Left ventricle myocardium inferior (tissue), 1 donor: ENCODE measurements around the gene SLC10A7. TPM values are rescaled to one million over a fixed set of nuclear protein-coding genes. Genes with fewer than 3 reads are reported as not detected.

Experiments
- DNase-seq: peaks from one replicate; pipeline ENCODE4 v3.0.0-alpha.2; 2020
- H3K27ac ChIP-seq: fragments of 200-600 bp; replicated peaks from 2 replicates; pipeline ENCODE4 v1.8.0; 2021
- H3K27me3 ChIP-seq: fragments of 200-600 bp; 2 replicates; pipeline ENCODE4 v1.8.0; 2021; ENCODE audit warnings: low read depth
- H3K36me3 ChIP-seq: fragments of 200-600 bp; 2 replicates; pipeline ENCODE4 v1.8.0; 2021
- H3K4me1 ChIP-seq: fragments of 200-600 bp; 2 replicates; pipeline ENCODE4 v1.8.0; 2021
- H3K4me3 ChIP-seq: fragments of 200-600 bp; 2 replicates; pipeline ENCODE4 v1.8.0; 2021; ENCODE audit warnings: mild to moderate bottlenecking, moderate library complexity
- H3K9me3 ChIP-seq: fragments of 200-600 bp; replicated peaks from 2 replicates; pipeline ENCODE4 v1.8.0; 2021
- CTCF ChIP-seq: fragments of 200-600 bp; IDR thresholded peaks from 2 replicates; pipeline ENCODE4 v1.8.0; 2021; ENCODE audit warnings: antibody characterized with exemption, mild to moderate bottlenecking, borderline replicate concordance
- intact Hi-C: fragments of 100-400 bp; cut with micrococcal nuclease; formaldehyde crosslinking; loops from one replicate; pipeline ENCODE4 v1.11.0; 2022
- total RNA-seq: library from RNA; stranded (reverse); fragmentation: NEBNext Ultra II Directional; extraction: Animal tissue kit (Norgen Biotek cat#: 25700); gene quantifications from one replicate; pipeline ENCODE4 v1.2.1, GENCODE V29; 2021
- donor health status: DM: no; HTN: yes; CAD: no; lungs with severe emphysema.

SLC10A7 gene
- total RNA-seq, 1 donor from 2014 or later: 4.3 TPM

GRCh38 chr4:146271466-146271865 lies 250.3 kb downstream of the SLC10A7 start:
- TF ChIP-seq CTCF: no peak
- DNase-seq: no peak
- Histone ChIP-seq H3K27me3 (no peaks in the 10 kb centered on the region), H3K27ac (no peak overlapping the region), H3K36me3 (no peaks in the 10 kb centered on the region), H3K4me3 (no peak overlapping the region), H3K4me1 (peaks cover 4% of the 10 kb centered on the region), H3K9me3 (no peaks in the 10 kb centered on the region)
- intact Hi-C loops: no loop called here

GRCh38 chr4:146269228-146269653 lies 252.5 kb downstream of the SLC10A7 start:
- Histone ChIP-seq H3K36me3 (no peaks in the 10 kb centered on the region), H3K27me3 (no peaks in the 10 kb centered on the region)
- no peak for TF ChIP-seq CTCF

GRCh38 chr4:146267826-146268225 lies 253.9 kb downstream of the SLC10A7 start:
- TF ChIP-seq CTCF: no peak
- intact Hi-C loops: no loop called here
- H3K4me3 ChIP-seq: no peak overlapping the region
- no peak overlapping the region for H3K27ac ChIP-seq
- H3K36me3 ChIP-seq: no peaks in the 10 kb centered on the region
- H3K27me3 ChIP-seq: no peaks in the 10 kb centered on the region
- peaks cover 4% of the 10 kb centered on the region for H3K4me1 ChIP-seq
- no peak for DNase-seq
- H3K9me3 ChIP-seq: no peaks in the 10 kb centered on the region

More at GRCh38 chr4:146269228-146269653, 252.5 kb downstream of the SLC10A7 start:
- no peak for DNase-seq
- intact Hi-C loops: no loop called here
- Histone ChIP-seq H3K4me3 (no peak overlapping the region), H3K4me1 (peaks cover 4% of the 10 kb centered on the region), H3K27ac (no peak overlapping the region), H3K9me3 (no peaks in the 10 kb centered on the region)

GRCh38 chr4:146265950-146266490 lies 255.7 kb downstream of the SLC10A7 start:
- no peak overlapping the region for H3K27ac ChIP-seq
- no peaks in the 10 kb centered on the region for H3K36me3 ChIP-seq
- peaks cover 4% of the 10 kb centered on the region for H3K4me1 ChIP-seq
- no peaks in the 10 kb centered on the region for H3K9me3 ChIP-seq
- TF ChIP-seq CTCF: no peak
- H3K4me3 ChIP-seq: no peak overlapping the region
- no peak for DNase-seq
- H3K27me3 ChIP-seq: no peaks in the 10 kb centered on the region
- intact Hi-C loops: no loop called here

- Histone ChIP-seq H3K27me3 (no peaks in the 10 kb centered on the region), H3K27ac (no peak overlapping the region), H3K9me3 (no peaks in the 10 kb centered on the region), H3K36me3 (no peaks in the 10 kb centered on the region), H3K4me3 (no peak overlapping the region), H3K4me1 (no peaks in the 10 kb centered on the region)
- intact Hi-C loops: no loop called here
- no peak for TF ChIP-seq CTCF
- DNase-seq: no peak
Measured at GRCh38 chr4:146263793-146264192, 257.9 kb downstream of the SLC10A7 start.
